Measurements from ENCODE around the gene SLC23A3.
A peak's percentile ranks its signal among the peaks of the same experiment; 100 is the strongest.

Gene SLC23A3

DNA sequence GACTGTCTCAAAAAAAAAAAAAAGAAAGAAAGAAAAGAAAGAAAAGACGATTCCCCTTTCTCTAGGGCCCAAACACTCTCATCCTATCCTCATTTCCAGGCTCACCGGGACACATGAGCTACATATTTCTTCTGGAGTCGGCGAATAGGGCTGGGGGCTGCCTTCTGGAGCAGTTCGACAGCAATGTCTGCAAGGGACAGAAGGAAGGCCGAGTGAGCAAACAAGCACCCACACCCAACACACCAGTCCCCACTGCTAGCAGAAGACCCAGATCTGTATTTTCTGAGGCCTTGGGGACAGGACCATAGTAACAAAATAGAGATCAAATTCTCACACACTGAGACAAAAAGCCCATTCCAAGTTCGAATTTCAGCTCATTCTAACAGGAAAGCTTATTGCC lies 5.7 kb upstream of the SLC23A3 start:
- no peak for DNase-seq
- H3K4me1 Mint-ChIP-seq (ENCODE audit: low read depth), result peaks cover 61% of the 10 kb centered on the region
- peak overlapping the region; percentile 99 for H3K27ac Mint-ChIP-seq
- peaks cover 76% of the 10 kb centered on the region for H3K36me3 Mint-ChIP-seq (ENCODE audit: low read depth)
- H3K9me3 Mint-ChIP-seq, result no peaks in the 10 kb centered on the region
- H3K27me3 Mint-ChIP-seq, result no peaks in the 10 kb centered on the region
- H3K4me3 Mint-ChIP-seq, result peak overlapping the region; percentile 92

- Mint-ChIP-seq H3K9me3 (no peaks in the 10 kb centered on the region), H3K4me3 (peak overlapping the region; percentile 92), H3K27ac (peak overlapping the region; percentile 73), H3K36me3 (ENCODE audit: low read depth) (peaks cover 72% of the 10 kb centered on the region), H3K27me3 (no peaks in the 10 kb centered on the region), H3K4me1 (ENCODE audit: low read depth) (peaks cover 60% of the 10 kb centered on the region)
- no peak for DNase-seq
Measured at GRCh38 chr2:219174801-219175200, 5.0 kb upstream of the SLC23A3 start.

DNA sequence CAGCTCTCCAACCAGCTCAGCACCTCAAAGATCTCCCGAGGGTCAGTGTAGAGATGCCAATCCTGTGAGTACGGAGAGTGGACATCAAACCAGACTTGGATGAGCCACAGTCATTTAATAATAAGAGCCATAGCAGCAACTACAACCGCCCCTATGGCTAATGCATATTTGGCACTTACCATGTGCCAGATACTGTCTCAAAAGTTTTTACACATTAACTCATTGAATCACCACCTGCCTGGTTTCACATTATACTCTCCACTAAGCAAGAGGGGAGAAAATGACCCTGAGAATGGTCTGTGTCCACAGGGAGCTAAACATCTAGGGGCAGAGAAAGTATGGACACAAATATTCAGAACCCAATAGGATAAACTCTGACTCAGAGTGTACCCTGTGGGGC lies 4.3 kb upstream of the SLC23A3 start:
- peaks cover 68% of the 10 kb centered on the region for H3K36me3 Mint-ChIP-seq (ENCODE audit: low read depth)
- DNase-seq, result no peak
- H3K27me3 Mint-ChIP-seq, result no peaks in the 10 kb centered on the region
- peak overlapping the region; percentile 15 for H3K4me3 Mint-ChIP-seq
- peaks cover 58% of the 10 kb centered on the region for H3K4me1 Mint-ChIP-seq (ENCODE audit: low read depth)
- H3K9me3 Mint-ChIP-seq, result no peaks in the 10 kb centered on the region
- H3K27ac Mint-ChIP-seq, result peak overlapping the region; percentile 73

GRCh38 chr2:219173176-219173575 lies 3.3 kb upstream of the SLC23A3 start:
- Mint-ChIP-seq H3K27me3 (no peaks in the 10 kb centered on the region), H3K36me3 (ENCODE audit: low read depth) (peaks cover 62% of the 10 kb centered on the region), H3K27ac (peak overlapping the region; percentile 4), H3K4me3 (no peak overlapping the region), H3K9me3 (no peaks in the 10 kb centered on the region), H3K4me1 (ENCODE audit: low read depth) (peaks cover 52% of the 10 kb centered on the region)
- no peak for DNase-seq

- Mint-ChIP-seq H3K4me3 (no peak overlapping the region), H3K36me3 (ENCODE audit: low read depth) (peaks cover 58% of the 10 kb centered on the region), H3K27ac (peak overlapping the region; percentile 47), H3K9me3 (no peaks in the 10 kb centered on the region), H3K4me1 (ENCODE audit: low read depth) (peaks cover 50% of the 10 kb centered on the region), H3K27me3 (no peaks in the 10 kb centered on the region)
- DNase-seq, result no peak
Measured at GRCh38 chr2:219172231-219173154, 2.7 kb upstream of the SLC23A3 start.

GRCh38 chr2:219171231-219171651 lies 1.4 kb upstream of the SLC23A3 start:
- Mint-ChIP-seq H3K36me3 (ENCODE audit: low read depth) (peaks cover 55% of the 10 kb centered on the region), H3K27ac (peak overlapping the region; percentile 57), H3K4me1 (ENCODE audit: low read depth) (peaks cover 45% of the 10 kb centered on the region), H3K4me3 (no peak overlapping the region), H3K9me3 (no peaks in the 10 kb centered on the region), H3K27me3 (no peaks in the 10 kb centered on the region)
- peak; percentile 48 for DNase-seq

- peaks cover 23% of the 10 kb centered on the region for H3K4me1 Mint-ChIP-seq (ENCODE audit: low read depth)
- peaks cover 38% of the 10 kb centered on the region for H3K36me3 Mint-ChIP-seq (ENCODE audit: low read depth)
- H3K4me3 Mint-ChIP-seq, result no peak overlapping the region
- no peak overlapping the region for H3K27ac Mint-ChIP-seq
- H3K9me3 Mint-ChIP-seq, result no peaks in the 10 kb centered on the region
- no peaks in the 10 kb centered on the region for H3K27me3 Mint-ChIP-seq
- no peak for DNase-seq
Measured at GRCh38 chr2:219168932-219169331, 897 bp downstream of the SLC23A3 start.

- H3K9me3 Mint-ChIP-seq, result no peaks in the 10 kb centered on the region
- H3K36me3 Mint-ChIP-seq (ENCODE audit: low read depth), result peaks cover 36% of the 10 kb centered on the region
- H3K27ac Mint-ChIP-seq, result no peak overlapping the region
- DNase-seq, result no peak
- H3K4me1 Mint-ChIP-seq (ENCODE audit: low read depth), result peaks cover 22% of the 10 kb centered on the region
- no peak overlapping the region for H3K4me3 Mint-ChIP-seq
- H3K27me3 Mint-ChIP-seq, result no peaks in the 10 kb centered on the region
Measured at GRCh38 chr2:219168526-219168925, 1.3 kb downstream of the SLC23A3 start.

DNA sequence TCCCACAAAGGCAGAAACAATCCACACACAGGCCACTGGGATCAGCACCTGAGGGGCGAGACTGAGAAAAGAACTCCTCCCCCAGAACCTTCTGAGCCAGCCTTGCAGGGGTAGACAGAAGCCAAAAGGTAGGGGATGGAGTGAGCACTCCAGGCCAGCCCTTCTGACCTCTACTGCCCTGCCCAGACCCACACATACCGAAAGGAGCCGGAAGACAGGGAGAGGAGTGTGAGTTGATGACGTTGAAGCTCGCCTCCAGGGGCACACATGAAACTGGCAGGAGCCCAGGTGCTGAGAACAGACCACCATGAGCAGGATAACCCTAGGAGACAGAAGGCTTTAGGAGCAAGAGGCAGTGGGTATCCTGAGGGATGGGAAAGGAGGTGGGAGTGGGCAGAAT lies 1.8 kb downstream of the SLC23A3 start:
- DNase-seq, result no peak
- no peak overlapping the region for H3K4me3 Mint-ChIP-seq
- peaks cover 32% of the 10 kb centered on the region for H3K36me3 Mint-ChIP-seq (ENCODE audit: low read depth)
- H3K4me1 Mint-ChIP-seq (ENCODE audit: low read depth), result peaks cover 22% of the 10 kb centered on the region
- no peaks in the 10 kb centered on the region for H3K9me3 Mint-ChIP-seq
- no peaks in the 10 kb centered on the region for H3K27me3 Mint-ChIP-seq
- no peak overlapping the region for H3K27ac Mint-ChIP-seq

GRCh38 chr2:219165058-219165911 lies 4.5 kb downstream of the SLC23A3 start:
- no peak overlapping the region for H3K27ac Mint-ChIP-seq
- H3K4me3 Mint-ChIP-seq, result no peak overlapping the region
- DNase-seq, result no peak
- H3K4me1 Mint-ChIP-seq (ENCODE audit: low read depth), result peaks cover 18% of the 10 kb centered on the region
- no peaks in the 10 kb centered on the region for H3K9me3 Mint-ChIP-seq
- no peaks in the 10 kb centered on the region for H3K27me3 Mint-ChIP-seq
- H3K36me3 Mint-ChIP-seq (ENCODE audit: low read depth), result peaks cover 10% of the 10 kb centered on the region

GRCh38 chr2:219163156-219163555 lies 6.7 kb downstream of the SLC23A3 start:
- Mint-ChIP-seq H3K27ac (no peak overlapping the region), H3K9me3 (no peaks in the 10 kb centered on the region), H3K27me3 (no peaks in the 10 kb centered on the region), H3K36me3 (ENCODE audit: low read depth) (peaks cover 12% of the 10 kb centered on the region), H3K4me3 (no peak overlapping the region), H3K4me1 (ENCODE audit: low read depth) (peaks cover 22% of the 10 kb centered on the region)
- DNase-seq, result no peak

- DNase-seq, result no peak
- Mint-ChIP-seq H3K4me1 (ENCODE audit: low read depth) (peaks cover 22% of the 10 kb centered on the region), H3K27ac (peak overlapping the region; percentile 97), H3K27me3 (no peaks in the 10 kb centered on the region), H3K36me3 (ENCODE audit: low read depth) (peaks cover 28% of the 10 kb centered on the region), H3K9me3 (no peaks in the 10 kb centered on the region), H3K4me3 (peak overlapping the region; percentile 83)
Measured at GRCh38 chr2:219161097-219161496, 8.7 kb downstream of the SLC23A3 start.

GRCh38 chr2:219160186-219161017 lies 9.4 kb downstream of the SLC23A3 start, which contains the start of gene NHEJ1:
Gene NHEJ1, minus strand, starts transcription at chr2:219160815. Its CDS starts 2,453 bp downstream, at chr2:219158362.
- Mint-ChIP-seq H3K4me3 (peak within 1 kb of the TSS; percentile 83), H3K27me3 (no peaks in the 10 kb centered on the region), H3K36me3 (ENCODE audit: low read depth) (peaks cover 25% of the 10 kb centered on the region), H3K9me3 (no peaks in the 10 kb centered on the region), H3K4me1 (ENCODE audit: low read depth) (peaks cover 22% of the 10 kb centered on the region), H3K27ac (peak within 1 kb of the TSS; percentile 97)
- DNase-seq, result peak; percentile 98

DNA sequence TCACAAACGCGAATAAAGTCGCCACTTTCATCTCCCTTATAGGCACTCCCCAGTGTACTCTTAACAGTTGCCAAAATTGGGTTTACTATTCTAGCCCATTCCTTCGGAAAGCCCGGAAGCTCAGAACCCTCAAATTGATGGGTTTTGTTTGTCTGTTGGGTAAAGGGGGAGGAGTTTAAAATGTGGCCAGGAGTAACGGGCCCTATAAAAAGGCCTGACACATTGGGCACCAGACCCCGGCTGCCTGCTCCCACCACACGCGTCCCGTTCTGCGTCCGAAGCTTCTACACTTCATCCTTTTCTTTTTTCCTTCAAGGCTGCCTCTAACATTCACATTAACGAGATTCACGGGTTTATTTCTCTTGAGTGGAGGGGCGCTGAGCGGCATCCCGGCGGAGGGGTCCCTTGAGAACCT lies 10.1 kb downstream of the SLC23A3 start:
- Mint-ChIP-seq H3K9me3 (no peaks in the 10 kb centered on the region), H3K27ac (peak overlapping the region; percentile 97), H3K4me1 (ENCODE audit: low read depth) (peaks cover 22% of the 10 kb centered on the region), H3K4me3 (peak overlapping the region; percentile 83), H3K27me3 (no peaks in the 10 kb centered on the region), H3K36me3 (ENCODE audit: low read depth) (peaks cover 25% of the 10 kb centered on the region)
- DNase-seq, result no peak

Data from activated T-cell treated with anti-CD3 and anti-CD28 coated beads, Interleukin-2, amount 50 U/mL, for 24 hours (primary cell).